B cell (primary cell): ENCODE measurements around the gene NBPF1. TPM values are rescaled to one million over a fixed set of nuclear protein-coding genes. Genes with fewer than 3 reads are reported as not detected.
A peak's percentile ranks its signal among the peaks of the same experiment; 100 is the strongest.

ENCODE experiments used
- ATAC-seq: fragments of 200-7000 bp; cut with Tn5 transposase; one replicate; pipeline ENCODE4 v1.10.0; 2021; ENCODE audit warnings: low read depth, mild to moderate bottlenecking, moderate number of reproducible peaks, moderate library complexity
- CTCF ChIA-PET: fragments of 350-600 bp; sonication (Branson Sonifier 250); formaldehyde crosslinking; loops from one replicate; lab custom pipeline; 2021; ENCODE audit warnings: antibody characterized with exemption, inconsistent platforms; lab: Charles Lee
- POLR2A ChIA-PET: fragments of 350-600 bp; sonication (Branson Sonifier 250); formaldehyde crosslinking; loops from one replicate; lab custom pipeline; 2021; ENCODE audit warnings: antibody characterized with exemption; lab: Charles Lee
- DNase-seq: peaks from one replicate; pipeline ENCODE4 v3.0.0; 2013
- H2AFZ ChIP-seq: 2 replicates; pipeline ENCODE4 v1.6.1; 2012; ENCODE audit warnings: mild to moderate bottlenecking, low read depth, low read length; ENCODE audit not compliant: insufficient read depth, poor library complexity, severe bottlenecking
- H3K27ac ChIP-seq, 2 donors: 1 replicate in 1 of 2; 2 replicates in 1 of 2; pipeline ENCODE4 v1.5.1; 2012 to 2013; ENCODE audit warnings: low read length in 2 of 2, mild to moderate bottlenecking in 2 of 2, moderate library complexity in 1 of 2
- H3K27me3 ChIP-seq, 4 experiments: fragments of 200-600 bp in 1 of 4; sonication (generic) in 1 of 4; replicated peaks in 1 of 4; 1 replicate in 2 of 4; 2 replicates in 2 of 4; pipeline versions ENCODE4 v1.6.1 to v1.7.0; 2013 to 2016; ENCODE audit warnings: low read length in 3 of 4, mild to moderate bottlenecking in 2 of 4, mixed read lengths in 1 of 4, moderate library complexity in 1 of 4; ENCODE audit not compliant: insufficient read depth in 4 of 4, control insufficient read depth in 3 of 4; ENCODE audit errors: control extremely low read depth in 1 of 4
- H3K36me3 ChIP-seq, 2 experiments: replicated peaks in 1 of 2; 1 replicate in 1 of 2; 2 replicates in 1 of 2; pipeline versions ENCODE4 v1.6.1 to v1.7.1; 2013; ENCODE audit warnings: low read length in 1 of 2; ENCODE audit not compliant: insufficient read depth in 2 of 2, control insufficient read depth in 1 of 2; ENCODE audit errors: control extremely low read depth in 1 of 2, extremely low read depth in 1 of 2
- H3K4me1 ChIP-seq, 2 donors: fragments of 200-600 bp in 1 of 2; sonication (generic) in 1 of 2; 1 replicate in 1 of 2; 2 replicates in 1 of 2; pipeline versions ENCODE4 v1.5.1 to v1.6.1; 2013 to 2017; ENCODE audit warnings: low read length in 2 of 2; ENCODE audit not compliant: control insufficient read depth in 2 of 2, insufficient read depth in 2 of 2
- H3K4me2 ChIP-seq: replicated peaks from 2 replicates; pipeline ENCODE3; 2012; ENCODE audit warnings: mild to moderate bottlenecking, low read depth, low read length; ENCODE audit not compliant: poor library complexity, severe bottlenecking
- H3K4me3 ChIP-seq, 5 experiments: fragments of 200-600 bp in 1 of 5; sonication (generic) in 1 of 5; 1 replicate in 3 of 5; 2 replicates in 2 of 5; pipeline versions ENCODE4 v1.5.1 to v1.7.0; 2011 to 2016; ENCODE audit warnings: low read length in 4 of 5, mild to moderate bottlenecking in 4 of 5, low read depth in 2 of 5, control low read depth in 1 of 5, moderate library complexity in 1 of 5; ENCODE audit not compliant: insufficient read depth in 1 of 5; ENCODE audit errors: control extremely low read depth in 1 of 5, extremely low read depth in 1 of 5
- H3K79me2 ChIP-seq: fragments of 200-600 bp; sonication (generic); one replicate; pipeline ENCODE4 v1.6.0; 2016; ENCODE audit warnings: low read length; ENCODE audit not compliant: control insufficient read depth, insufficient read depth
- H3K9ac ChIP-seq: fragments of 200-600 bp; sonication (generic); 2 replicates; pipeline ENCODE4 v1.6.1; 2017; ENCODE audit warnings: mild to moderate bottlenecking, low read length, moderate library complexity
- H3K9me3 ChIP-seq, 3 donors: one replicate each; pipeline versions ENCODE4 v1.6.1 to v1.7.1; 2013; ENCODE audit warnings: low read length in 2 of 3; ENCODE audit not compliant: control insufficient read depth in 2 of 3, insufficient read depth in 1 of 3; ENCODE audit errors: control extremely low read depth in 1 of 3
- H4K20me1 ChIP-seq: 2 replicates; pipeline ENCODE4 v1.6.0; 2012; ENCODE audit warnings: mild to moderate bottlenecking, low read length; ENCODE audit not compliant: insufficient read depth, control insufficient read depth, poor library complexity, severe bottlenecking
- H3K27ac Mint-ChIP-seq: one replicate; pipeline ENCODE4 v1.8.0; 2021; ENCODE audit warnings: mixed read lengths
- H3K27me3 Mint-ChIP-seq: one replicate; pipeline ENCODE4 v1.8.0; 2021; ENCODE audit warnings: mixed read lengths
- H3K4me1 Mint-ChIP-seq: one replicate; pipeline ENCODE4 v1.8.0; 2021; ENCODE audit warnings: mixed read lengths
- H3K4me3 Mint-ChIP-seq: one replicate; pipeline ENCODE4 v1.8.0; 2021; ENCODE audit warnings: mixed read lengths
- H3K9me3 Mint-ChIP-seq: one replicate; pipeline ENCODE4 v1.8.0; 2022; ENCODE audit warnings: mixed read lengths; ENCODE audit not compliant: insufficient read depth
- CTCF ChIP-seq: fragments of 200-600 bp; IDR thresholded peaks from one replicate; pipeline ENCODE4 v1.8.0; 2022; ENCODE audit warnings: antibody characterized with exemption, mild to moderate bottlenecking
- EZH2 ChIP-seq: IDR thresholded peaks from 2 replicates; pipeline ENCODE4 v1.6.1; 2012; ENCODE audit warnings: borderline replicate concordance, low read depth, mild to moderate bottlenecking, moderate library complexity, low read length; ENCODE audit not compliant: insufficient read depth, poor library complexity, severe bottlenecking
- WGBS: methylation state at CpG from one replicate; pipeline ENCODE4 v1.1.5; 2013; ENCODE audit warnings: missing lambda C conversion rate; ENCODE audit not compliant: insufficient coverage; 5-methylcytosine and 5-hydroxymethylcytosine counted together
- intact Hi-C: fragments of 100-400 bp; cut with micrococcal nuclease; formaldehyde crosslinking; loops from one replicate; pipeline ENCODE4 v1.10.0; 2022
- polyA plus RNA-seq: library from polyadenylated mRNA; depleted of rRNA; stranded (reverse); fragments of >200 nt; gene quantifications from 2 replicates; pipeline ENCODE4 v1.2.3, GENCODE V29; 2012
- total RNA-seq, 2 donors: library from RNA; stranded (reverse); fragments of 120-200 nt in 1 of 2; gene quantifications; 1 replicate in 1 of 2; 2 replicates in 1 of 2; pipeline versions ENCODE4 v1.2.3 to v1.2.4, GENCODE V29; 2013 to 2022

Gene NBPF1
- total and polyA plus RNA-seq, 2 donors (not counting 1 experiment from before 2014, with no cell fraction given): 19.1 to 66.3 TPM

- DNase-seq (no peak), ATAC-seq (no peak)
- Histone ChIP-seq H3K27me3 (peaks cover 0 to 8% (median 5%) of the 10 kb centered on the region in 4 experiments), H2AFZ (peak overlapping the region; percentile 99), H3K36me3 (peaks cover 3 to 14% of the 10 kb centered on the region in 2 experiments), H3K4me3 (peak overlapping the region in 1 of 5 experiments; percentile 82), H3K4me1 (peaks cover 21% of the 10 kb centered on the region in 2 donors), H4K20me1 (no peaks in the 10 kb centered on the region), H3K9ac (no peak overlapping the region), H3K27ac (no peak overlapping the region), H3K79me2 (no peaks in the 10 kb centered on the region), H3K4me2 (peak overlapping the region; percentile 84), H3K9me3 (no peaks in the 10 kb centered on the region)
- no peak overlapping the region for H3K4me3 Mint-ChIP-seq
- H3K9me3 Mint-ChIP-seq: no peaks in the 10 kb centered on the region
- no peaks in the 10 kb centered on the region for H3K4me1 Mint-ChIP-seq
- intact Hi-C loops: loop anchor here (5.0 kb wide), 1 partner anchor 537 kb away; no protein-coding TSS in a partner anchor
- 62% methylated on average over 8 of the region's 11 CpGs for WGBS
- no peak for TF ChIP-seq CTCF
- no peak for TF ChIP-seq EZH2
- POLR2A ChIA-PET: interaction anchor here (1.6 to 2.6 kb wide), 4 partner anchors 8 to 263 kb away, joined by 4 to 11 read pairs (median 6); partner anchors contain the start of gene FBXO42
- CTCF ChIA-PET: interaction anchor here (0.6 to 7.3 kb wide), 3 partner anchors 10 to 337 kb away, joined by 3 to 39 read pairs (median 13); no protein-coding TSS in a partner anchor
- no peaks in the 10 kb centered on the region for H3K27me3 Mint-ChIP-seq
- no peak overlapping the region for H3K27ac Mint-ChIP-seq
These were observed 1.2 kb upstream of the NBPF1 start for GRCh38 chr1:16614361-16615252.
